ENCODE results near the gene PVALB. TPM values are rescaled to one million over a fixed set of nuclear protein-coding genes. Genes with fewer than 3 reads are reported as not detected.

The PVALB gene
- total RNA-seq, 2 donors from 2014 or later = not detected

GRCh38 chr22:36852056-36852973 is 35.5 kb upstream of the PVALB start:
- DNase-seq (ENCODE audit: low spot score) = no peak
- H3K36me3 ChIP-seq = no peaks in the 10 kb centered on the region
- no peaks in the 10 kb centered on the region for H3K27me3 ChIP-seq
- TF ChIP-seq, protein P1, sequence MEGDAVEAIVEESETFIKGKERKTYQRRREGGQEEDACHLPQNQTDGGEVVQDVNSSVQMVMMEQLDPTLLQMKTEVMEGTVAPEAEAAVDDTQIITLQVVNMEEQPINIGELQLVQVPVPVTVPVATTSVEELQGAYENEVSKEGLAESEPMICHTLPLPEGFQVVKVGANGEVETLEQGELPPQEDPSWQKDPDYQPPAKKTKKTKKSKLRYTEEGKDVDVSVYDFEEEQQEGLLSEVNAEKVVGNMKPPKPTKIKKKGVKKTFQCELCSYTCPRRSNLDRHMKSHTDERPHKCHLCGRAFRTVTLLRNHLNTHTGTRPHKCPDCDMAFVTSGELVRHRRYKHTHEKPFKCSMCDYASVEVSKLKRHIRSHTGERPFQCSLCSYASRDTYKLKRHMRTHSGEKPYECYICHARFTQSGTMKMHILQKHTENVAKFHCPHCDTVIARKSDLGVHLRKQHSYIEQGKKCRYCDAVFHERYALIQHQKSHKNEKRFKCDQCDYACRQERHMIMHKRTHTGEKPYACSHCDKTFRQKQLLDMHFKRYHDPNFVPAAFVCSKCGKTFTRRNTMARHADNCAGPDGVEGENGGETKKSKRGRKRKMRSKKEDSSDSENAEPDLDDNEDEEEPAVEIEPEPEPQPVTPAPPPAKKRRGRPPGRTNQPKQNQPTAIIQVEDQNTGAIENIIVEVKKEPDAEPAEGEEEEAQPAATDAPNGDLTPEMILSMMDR (IDR thresholded peaks at IDR 0.05) = no peak
- H3K4me3 ChIP-seq = no peak overlapping the region
- no peak overlapping the region for H3K27ac ChIP-seq
- no peaks in the 10 kb centered on the region for H3K9me3 ChIP-seq
- H3K4me1 ChIP-seq = peaks cover 0 to 11% of the 10 kb centered on the region in 2 donors

DNA sequence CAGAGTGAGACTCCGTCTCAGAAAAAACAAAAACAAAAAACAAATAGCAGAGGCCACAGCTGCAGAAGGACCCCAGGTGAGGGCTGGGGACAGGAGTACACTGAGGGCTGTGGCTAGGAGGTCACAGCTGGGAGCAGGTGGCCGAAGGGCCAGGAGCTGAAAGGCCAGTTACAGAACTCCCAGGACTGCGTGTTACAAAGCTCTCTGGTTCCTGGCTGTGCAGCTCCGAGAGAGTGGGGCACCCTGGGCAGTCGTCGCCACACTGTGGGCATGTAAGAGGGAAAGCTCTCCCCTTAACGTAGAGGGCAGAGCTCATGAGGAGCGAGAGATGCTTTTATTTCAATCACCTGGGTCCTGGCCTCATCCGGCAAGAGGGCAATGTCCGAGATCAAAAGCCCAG is 33.8 kb upstream of the PVALB start:
- Histone ChIP-seq H3K4me3 (no peak overlapping the region), H3K27ac (no peak overlapping the region), H3K9me3 (no peaks in the 10 kb centered on the region), H3K27me3 (no peaks in the 10 kb centered on the region), H3K36me3 (no peaks in the 10 kb centered on the region), H3K4me1 (no peaks in the 10 kb centered on the region)
- no peak for DNase-seq (ENCODE audit: low spot score)
- TF ChIP-seq, protein P1 (IDR thresholded peaks at IDR 0.05) = no peak

- no peaks in the 10 kb centered on the region for H3K36me3 ChIP-seq
- DNase-seq (ENCODE audit: low spot score) = no peak
- no peak overlapping the region for H3K27ac ChIP-seq
- H3K27me3 ChIP-seq = no peaks in the 10 kb centered on the region
- no peak overlapping the region for H3K4me3 ChIP-seq
- no peaks in the 10 kb centered on the region for H3K4me1 ChIP-seq
- H3K9me3 ChIP-seq = no peaks in the 10 kb centered on the region
- TF ChIP-seq, protein P1 (IDR thresholded peaks at IDR 0.05) = no peak
Observed at GRCh38 chr22:36850056-36850455, 33.2 kb upstream of the PVALB start.

DNA sequence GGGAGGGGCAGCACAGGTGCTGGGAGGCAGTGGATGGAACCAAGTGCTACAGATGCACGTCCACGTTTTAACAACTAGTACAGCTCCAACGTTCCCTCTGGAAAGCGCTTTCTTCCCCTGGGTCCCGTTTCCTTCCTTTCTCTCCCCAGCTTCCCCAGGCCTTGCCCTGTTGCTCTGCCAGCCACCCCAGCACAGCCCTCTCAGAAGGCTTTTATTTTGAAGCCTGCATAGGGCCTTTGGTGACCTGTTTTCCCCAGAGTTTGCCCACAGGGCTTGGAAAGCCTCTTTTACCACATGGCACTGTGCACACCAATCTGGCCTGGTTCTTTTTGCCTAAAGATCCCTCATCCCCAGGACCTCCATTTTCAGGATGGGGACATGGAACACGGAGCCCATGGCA is 30.1 kb upstream of the PVALB start:
- Histone ChIP-seq H3K27ac (no peak overlapping the region), H3K36me3 (no peaks in the 10 kb centered on the region), H3K4me3 (no peak overlapping the region), H3K27me3 (no peaks in the 10 kb centered on the region), H3K9me3 (no peaks in the 10 kb centered on the region), H3K4me1 (no peaks in the 10 kb centered on the region)
- TF ChIP-seq, protein P1 (IDR thresholded peaks at IDR 0.05) = no peak
- no peak for DNase-seq (ENCODE audit: low spot score)

- Histone ChIP-seq H3K9me3 (no peaks in the 10 kb centered on the region), H3K27me3 (no peaks in the 10 kb centered on the region), H3K4me1 (no peaks in the 10 kb centered on the region), H3K27ac (no peak overlapping the region), H3K36me3 (no peaks in the 10 kb centered on the region), H3K4me3 (no peak overlapping the region)
- DNase-seq (ENCODE audit: low spot score) = no peak
- TF ChIP-seq, protein P1 (IDR thresholded peaks at IDR 0.05) = no peak
Observed at GRCh38 chr22:36846271-36846670, 29.4 kb upstream of the PVALB start.
